Stimulated activated CD8-positive, alpha-beta memory T cell treated with anti-CD3 and anti-CD28 coated beads, Interleukin-4, amount 100 ng/mL, for 1 hour (primary cell): Measurements from ENCODE around the gene DLX4.
A peak's percentile ranks its signal among the peaks of the same experiment; 100 is the strongest.

Experiments
- DNase-seq, 2 donors: peaks; one replicate each; pipeline ENCODE4 v3.0.0-alpha.2; 2020; ENCODE audit warnings: low read depth in 2 of 2, low spot score in 1 of 2

DLX4 gene

GRCh38 chr17:49946964-49947584 lies 21.9 kb upstream of the DLX4 start:
- no peak for DNase-seq

GRCh38 chr17:49949634-49950033 lies 19.4 kb upstream of the DLX4 start:
- DNase-seq = no peak

- DNase-seq = no peak
Measured at GRCh38 chr17:49951362-49952082, 17.5 kb upstream of the DLX4 start.

GRCh38 chr17:49952209-49952911 lies 16.6 kb upstream of the DLX4 start:
- DNase-seq = peak; percentile 57 to 61

GRCh38 chr17:49952912-49953497 lies 16.0 kb upstream of the DLX4 start:
- DNase-seq = no peak

GRCh38 chr17:49955157-49955556 lies 13.8 kb upstream of the DLX4 start:
- DNase-seq = no peak

GRCh38 chr17:49956780-49957179 lies 12.2 kb upstream of the DLX4 start:
- DNase-seq = no peak

GRCh38 chr17:49957350-49957749 lies 11.6 kb upstream of the DLX4 start:
- DNase-seq = no peak

- no peak for DNase-seq
Measured at GRCh38 chr17:49958723-49959122, 10.3 kb upstream of the DLX4 start.

- no peak for DNase-seq
Measured at GRCh38 chr17:49959183-49959935, 9.6 kb upstream of the DLX4 start.

GRCh38 chr17:49962599-49963308 lies 6.2 kb upstream of the DLX4 start:
- no peak for DNase-seq

GRCh38 chr17:49963309-49963625 lies 5.7 kb upstream of the DLX4 start:
- no peak for DNase-seq

- no peak for DNase-seq
Measured at GRCh38 chr17:49963626-49964302, 5.2 kb upstream of the DLX4 start.

GRCh38 chr17:49964303-49964768 lies 4.7 kb upstream of the DLX4 start:
- DNase-seq = no peak

GRCh38 chr17:49964769-49965523 lies 4.0 kb upstream of the DLX4 start:
- no peak for DNase-seq

GRCh38 chr17:49965524-49965909 lies 3.5 kb upstream of the DLX4 start:
- no peak for DNase-seq

- no peak for DNase-seq
Measured at GRCh38 chr17:49966767-49967166, 2.2 kb upstream of the DLX4 start.

GRCh38 chr17:49967205-49967604 lies 1.8 kb upstream of the DLX4 start:
- DNase-seq = no peak

GRCh38 chr17:49967621-49968404 lies 1.2 kb upstream of the DLX4 start:
- DNase-seq = no peak
